ENCODE measurements around the gene PTP4A2.

The PTP4A2 gene

GRCh38 chr1:31866450-31867032 is 71.6 kb downstream of the PTP4A2 start:
- FAIRE-seq (no peak), DNase-seq (ENCODE audit: insufficient read length, low spot score) (no peak)
- TF ChIP-seq CTCF (IDR thresholded peaks at IDR 0.05; ENCODE audit: insufficient read depth, missing control alignments), result no peak

- TF ChIP-seq CTCF (IDR thresholded peaks at IDR 0.05; ENCODE audit: insufficient read depth, missing control alignments), result no peak
- DNase-seq (ENCODE audit: insufficient read length, low spot score), result no peak
- FAIRE-seq, result no peak
These were observed 72.3 kb downstream of the PTP4A2 start for GRCh38 chr1:31865728-31866449.

GRCh38 chr1:31862071-31862470 is 76.1 kb downstream of the PTP4A2 start:
- TF ChIP-seq CTCF (IDR thresholded peaks at IDR 0.05; ENCODE audit: insufficient read depth, missing control alignments), result no peak
- FAIRE-seq, result no peak
- no peak for DNase-seq (ENCODE audit: insufficient read length, low spot score)

GRCh38 chr1:31861346-31861745 is 76.8 kb downstream of the PTP4A2 start:
- FAIRE-seq (no peak), DNase-seq (ENCODE audit: insufficient read length, low spot score) (no peak)
- no peak for TF ChIP-seq CTCF (IDR thresholded peaks at IDR 0.05; ENCODE audit: insufficient read depth, missing control alignments)

- DNase-seq (ENCODE audit: insufficient read length, low spot score) (no peak), FAIRE-seq (no peak)
- TF ChIP-seq CTCF (IDR thresholded peaks at IDR 0.05; ENCODE audit: insufficient read depth, missing control alignments), result no peak
These were observed 77.6 kb downstream of the PTP4A2 start for GRCh38 chr1:31860581-31860980.

- TF ChIP-seq CTCF (IDR thresholded peaks at IDR 0.05; ENCODE audit: insufficient read depth, missing control alignments), result no peak
- DNase-seq (ENCODE audit: insufficient read length, low spot score), result no peak
- FAIRE-seq, result no peak
These were observed 78.4 kb downstream of the PTP4A2 start for GRCh38 chr1:31859719-31860118.

GRCh38 chr1:31859044-31859443 is 79.1 kb downstream of the PTP4A2 start:
- no peak for TF ChIP-seq CTCF (IDR thresholded peaks at IDR 0.05; ENCODE audit: insufficient read depth, missing control alignments)
- FAIRE-seq (no peak), DNase-seq (ENCODE audit: insufficient read length, low spot score) (no peak)
